SJSA1 (cell line): ENCODE results near the gene ZNF423. TPM values are rescaled to one million over a fixed set of nuclear protein-coding genes. Genes with fewer than 3 reads are reported as not detected.

Source experiments
- DNase-seq, 2 experiments: peaks; one replicate each; pipeline ENCODE4 v3.0.0-alpha.2; 2015 to 2020; ENCODE audit warnings: low spot score in 2 of 2, low read depth in 1 of 2
- H3K27ac ChIP-seq: fragments of 250-450 bp; sonication (Bioruptor Pico); 2 replicates; pipeline ENCODE4 v1.5.1; 2020; ENCODE audit warnings: mild to moderate bottlenecking, moderate library complexity
- H3K27me3 ChIP-seq: fragments of 250-450 bp; sonication (Bioruptor Pico); replicated peaks from 2 replicates; pipeline ENCODE4 v1.5.1; 2020; ENCODE audit warnings: mild to moderate bottlenecking, moderate library complexity
- H3K36me3 ChIP-seq: fragments of 250-450 bp; sonication (Bioruptor Pico); 2 replicates; pipeline ENCODE4 v1.5.1; 2020; ENCODE audit warnings: mild to moderate bottlenecking
- H3K4me1 ChIP-seq: fragments of 250-450 bp; sonication (Bioruptor Pico); replicated peaks from 2 replicates; pipeline ENCODE4 v1.6.1; 2021; ENCODE audit warnings: mild to moderate bottlenecking
- H3K4me3 ChIP-seq: fragments of 250-450 bp; sonication (Bioruptor Pico); 2 replicates; pipeline ENCODE4 v1.5.1; 2020; ENCODE audit warnings: mild to moderate bottlenecking
- H3K9me3 ChIP-seq: fragments of 250-450 bp; sonication (Bioruptor Pico); replicated peaks from 2 replicates; pipeline ENCODE4 v1.5.1; 2020; ENCODE audit warnings: mild to moderate bottlenecking
- total RNA-seq: library from RNA; depleted of rRNA; stranded (reverse); fragments of >200 nt; shearing (Covaris generic); gene quantifications from 2 replicates; pipeline ENCODE4 v1.2.3, GENCODE V29; 2014

Gene ZNF423
- total RNA-seq, 1 experiment from 2014 or later = 5.4 TPM

GRCh38 chr16:49643429-49644144 lies 212.3 kb downstream of the ZNF423 start:
- peak; percentile 91 to 92 for DNase-seq
- H3K27ac ChIP-seq = peak overlapping the region; percentile 76
- no peaks in the 10 kb centered on the region for H3K27me3 ChIP-seq
- peaks cover 50% of the 10 kb centered on the region for H3K4me1 ChIP-seq
- no peak overlapping the region for H3K4me3 ChIP-seq
- no peaks in the 10 kb centered on the region for H3K36me3 ChIP-seq
- H3K9me3 ChIP-seq = peaks cover 30% of the 10 kb centered on the region

GRCh38 chr16:49641250-49641649 lies 214.7 kb downstream of the ZNF423 start:
- peaks cover 12% of the 10 kb centered on the region; the same call in 1 of the 2 replicates for H3K9me3 ChIP-seq
- no peak overlapping the region for H3K27ac ChIP-seq
- DNase-seq = no peak
- H3K36me3 ChIP-seq = no peaks in the 10 kb centered on the region; the same call in 1 of the 2 replicates
- no peaks in the 10 kb centered on the region for H3K27me3 ChIP-seq
- H3K4me1 ChIP-seq = peaks cover 56% of the 10 kb centered on the region
- no peak overlapping the region for H3K4me3 ChIP-seq

GRCh38 chr16:49640581-49640980 lies 215.3 kb downstream of the ZNF423 start:
- H3K4me1 ChIP-seq = peaks cover 56% of the 10 kb centered on the region
- no peak overlapping the region for H3K27ac ChIP-seq
- H3K4me3 ChIP-seq = no peak overlapping the region
- H3K36me3 ChIP-seq = no peaks in the 10 kb centered on the region; the same call in 1 of the 2 replicates
- no peaks in the 10 kb centered on the region for H3K27me3 ChIP-seq
- peaks cover 6% of the 10 kb centered on the region; the same call in 1 of the 2 replicates for H3K9me3 ChIP-seq
- no peak for DNase-seq

DNA sequence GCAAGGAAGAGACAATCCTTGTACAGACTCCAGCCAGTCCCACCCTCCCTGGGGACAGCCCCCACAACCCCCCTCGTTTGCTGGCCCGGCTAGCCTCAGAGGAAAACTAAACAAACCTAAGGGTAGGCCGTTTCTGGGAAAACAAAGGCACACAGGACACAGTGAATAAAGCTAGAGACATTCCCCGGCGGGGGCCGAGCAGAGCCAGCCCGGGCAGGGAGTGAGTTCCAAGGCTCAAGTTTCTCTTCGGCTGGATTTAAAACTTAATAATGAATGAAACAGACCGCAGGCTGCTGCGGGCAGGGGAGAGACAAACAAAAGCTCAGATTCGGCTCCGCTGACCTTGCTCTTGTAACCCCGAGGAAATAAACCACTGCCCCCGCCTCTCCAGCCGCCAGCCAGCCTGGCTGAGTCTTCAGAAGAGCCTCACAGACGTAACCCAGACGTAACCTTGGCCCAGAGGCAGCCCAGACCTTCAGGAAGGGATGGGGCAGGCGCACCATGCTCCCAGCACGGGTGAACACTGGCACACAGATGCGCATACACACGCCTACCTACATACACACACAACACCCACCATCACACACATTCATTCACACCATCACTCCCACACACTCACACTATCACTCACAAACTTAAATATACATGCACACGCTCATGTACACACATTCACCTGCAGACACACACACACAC lies 216.0 kb downstream of the ZNF423 start:
- Histone ChIP-seq H3K9me3 (no peaks in the 10 kb centered on the region), H3K27ac (peak overlapping the region; percentile 20; the same call in 1 of the 2 replicates), H3K4me3 (no peak overlapping the region), H3K27me3 (no peaks in the 10 kb centered on the region), H3K4me1 (peaks cover 56% of the 10 kb centered on the region), H3K36me3 (no peaks in the 10 kb centered on the region; the same call in 1 of the 2 replicates)
- peak; percentile 91 to 92 for DNase-seq

- H3K27ac ChIP-seq = peak overlapping the region; percentile 1; the same call in 1 of the 2 replicates
- no peaks in the 10 kb centered on the region for H3K9me3 ChIP-seq
- no peak overlapping the region for H3K4me3 ChIP-seq
- no peaks in the 10 kb centered on the region; the same call in 1 of the 2 replicates for H3K36me3 ChIP-seq
- H3K27me3 ChIP-seq = no peaks in the 10 kb centered on the region
- peaks cover 48% of the 10 kb centered on the region for H3K4me1 ChIP-seq
- DNase-seq = peak; percentile 68 to 75
These were observed 217.0 kb downstream of the ZNF423 start for GRCh38 chr16:49638673-49639610.

DNA sequence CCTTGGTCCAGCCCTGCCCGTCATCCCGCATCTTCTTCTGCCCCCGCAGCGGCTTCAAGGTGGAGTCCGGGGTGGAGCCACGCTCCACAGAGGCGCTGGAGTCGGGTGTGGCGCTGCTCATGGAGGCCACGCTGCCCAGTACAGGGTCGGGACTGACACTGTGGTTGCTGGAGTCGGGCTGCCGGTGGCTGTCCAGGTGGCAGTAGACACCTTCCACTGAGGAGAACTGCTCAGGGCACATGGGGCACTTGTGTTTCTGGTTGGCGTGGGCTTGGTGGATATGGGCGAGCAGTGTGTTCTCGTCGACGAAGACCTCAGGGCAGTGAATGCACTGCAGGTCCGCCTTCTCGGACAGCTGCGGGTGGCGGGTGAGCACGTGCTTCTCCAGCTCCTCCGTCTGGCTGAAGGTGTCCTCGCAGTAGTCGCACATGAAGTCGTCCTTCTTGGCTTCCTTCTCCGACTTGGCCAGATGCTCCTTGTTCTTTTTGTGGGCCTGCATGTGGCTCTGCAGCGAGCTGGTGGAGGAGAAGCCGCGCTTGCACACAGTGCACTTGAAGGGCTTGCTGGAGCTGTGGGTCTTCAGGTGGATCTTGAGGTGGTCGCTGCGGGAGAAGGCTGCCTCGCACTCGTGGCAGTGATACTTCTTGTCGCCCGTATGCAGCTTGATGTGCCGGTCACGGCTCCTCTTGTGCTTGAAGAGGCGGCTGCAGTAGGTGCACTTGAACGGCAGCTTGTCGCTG lies 217.8 kb downstream of the ZNF423 start:
- no peak overlapping the region for H3K4me3 ChIP-seq
- no peaks in the 10 kb centered on the region for H3K9me3 ChIP-seq
- DNase-seq = no peak
- no peaks in the 10 kb centered on the region; the same call in 1 of the 2 replicates for H3K36me3 ChIP-seq
- peaks cover 42% of the 10 kb centered on the region for H3K4me1 ChIP-seq
- no peaks in the 10 kb centered on the region for H3K27me3 ChIP-seq
- H3K27ac ChIP-seq = no peak overlapping the region

DNA sequence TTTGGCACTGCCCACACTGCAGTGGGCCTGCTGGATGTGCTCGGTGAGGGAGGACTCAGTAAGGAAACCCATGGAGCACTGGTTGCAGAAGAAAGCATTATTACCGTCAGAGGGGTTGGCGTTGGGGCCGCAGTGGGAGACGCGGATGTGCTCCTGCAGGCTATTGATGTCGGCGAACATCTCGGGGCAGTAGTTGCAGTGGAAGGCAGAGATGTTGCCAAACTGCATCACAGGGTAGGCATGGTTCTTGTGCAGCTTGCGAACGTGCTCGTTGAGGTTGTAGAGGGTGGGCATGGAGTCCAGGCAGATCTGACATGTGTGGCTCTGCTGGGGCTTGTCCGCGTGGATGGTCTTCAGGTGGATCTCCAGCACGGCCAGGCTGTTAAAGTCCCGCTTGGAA lies 218.4 kb downstream of the ZNF423 start:
- no peaks in the 10 kb centered on the region; the same call in 1 of the 2 replicates for H3K36me3 ChIP-seq
- H3K4me1 ChIP-seq = peaks cover 37% of the 10 kb centered on the region
- H3K27ac ChIP-seq = no peak overlapping the region
- no peaks in the 10 kb centered on the region for H3K27me3 ChIP-seq
- H3K4me3 ChIP-seq = no peak overlapping the region
- no peak for DNase-seq
- no peaks in the 10 kb centered on the region for H3K9me3 ChIP-seq

GRCh38 chr16:49636608-49637007 lies 219.3 kb downstream of the ZNF423 start:
- no peaks in the 10 kb centered on the region for H3K27me3 ChIP-seq
- peaks cover 39% of the 10 kb centered on the region for H3K4me1 ChIP-seq
- no peaks in the 10 kb centered on the region for H3K9me3 ChIP-seq
- H3K36me3 ChIP-seq = no peaks in the 10 kb centered on the region; the same call in 1 of the 2 replicates
- no peak overlapping the region for H3K27ac ChIP-seq
- no peak for DNase-seq
- H3K4me3 ChIP-seq = no peak overlapping the region

DNA sequence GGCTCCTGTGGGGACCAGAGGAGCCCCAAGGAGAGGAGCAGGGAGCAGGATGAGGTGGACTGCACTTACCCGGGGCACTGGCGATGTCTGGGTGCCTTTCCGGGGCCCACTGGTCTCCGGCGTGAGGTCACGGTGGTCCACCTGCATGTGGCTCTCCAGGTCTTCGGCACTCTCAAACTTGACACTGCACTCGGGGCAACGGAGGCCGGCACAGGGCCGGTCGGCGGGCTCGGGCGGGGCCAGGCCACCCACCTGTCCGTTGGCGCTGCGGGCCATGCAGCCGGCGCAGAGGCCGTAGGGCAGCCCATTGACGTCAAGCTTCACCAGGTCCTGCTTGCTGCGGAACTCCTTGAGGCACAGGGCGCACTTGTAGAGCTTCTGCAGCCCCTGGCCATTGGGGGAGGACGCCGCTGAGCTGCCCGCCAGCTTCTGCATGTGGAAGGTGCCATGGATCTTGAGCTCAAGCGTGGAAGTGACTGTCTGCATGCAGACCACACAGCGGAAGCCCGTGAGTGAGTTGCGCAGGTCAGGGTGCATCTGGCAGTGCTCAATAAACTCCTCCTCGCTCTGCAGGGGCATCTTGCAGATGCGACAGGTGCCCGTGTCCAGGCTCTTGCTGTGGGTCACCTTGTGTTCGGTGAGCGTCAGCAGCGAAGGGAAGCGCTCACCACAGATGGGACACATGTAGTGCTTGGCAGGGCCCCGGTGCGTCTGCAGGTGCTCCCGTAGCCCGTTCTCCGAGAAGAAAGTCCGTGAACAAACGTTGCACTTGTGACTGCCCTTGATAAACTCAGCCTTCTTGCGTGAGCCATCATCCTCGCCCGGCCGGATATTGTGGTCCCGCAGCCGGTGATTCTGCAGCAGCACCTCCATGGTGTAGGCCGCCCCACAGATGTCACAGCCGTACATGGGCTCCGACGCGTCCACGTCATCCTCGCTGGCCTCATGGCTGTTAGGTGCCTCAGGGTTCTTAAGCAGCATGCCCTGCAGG lies 220.0 kb downstream of the ZNF423 start:
- Histone ChIP-seq H3K9me3 (no peaks in the 10 kb centered on the region), H3K4me3 (no peak overlapping the region), H3K36me3 (no peaks in the 10 kb centered on the region; the same call in 1 of the 2 replicates), H3K4me1 (peaks cover 34% of the 10 kb centered on the region), H3K27ac (no peak overlapping the region), H3K27me3 (no peaks in the 10 kb centered on the region)
- no peak for DNase-seq

GRCh38 chr16:49635009-49635350 lies 220.9 kb downstream of the ZNF423 start:
- DNase-seq = no peak
- no peaks in the 10 kb centered on the region for H3K9me3 ChIP-seq
- H3K27me3 ChIP-seq = no peaks in the 10 kb centered on the region
- H3K36me3 ChIP-seq = no peaks in the 10 kb centered on the region; the same call in 1 of the 2 replicates
- H3K4me1 ChIP-seq = peaks cover 25% of the 10 kb centered on the region
- no peak overlapping the region for H3K4me3 ChIP-seq
- no peak overlapping the region for H3K27ac ChIP-seq

DNA sequence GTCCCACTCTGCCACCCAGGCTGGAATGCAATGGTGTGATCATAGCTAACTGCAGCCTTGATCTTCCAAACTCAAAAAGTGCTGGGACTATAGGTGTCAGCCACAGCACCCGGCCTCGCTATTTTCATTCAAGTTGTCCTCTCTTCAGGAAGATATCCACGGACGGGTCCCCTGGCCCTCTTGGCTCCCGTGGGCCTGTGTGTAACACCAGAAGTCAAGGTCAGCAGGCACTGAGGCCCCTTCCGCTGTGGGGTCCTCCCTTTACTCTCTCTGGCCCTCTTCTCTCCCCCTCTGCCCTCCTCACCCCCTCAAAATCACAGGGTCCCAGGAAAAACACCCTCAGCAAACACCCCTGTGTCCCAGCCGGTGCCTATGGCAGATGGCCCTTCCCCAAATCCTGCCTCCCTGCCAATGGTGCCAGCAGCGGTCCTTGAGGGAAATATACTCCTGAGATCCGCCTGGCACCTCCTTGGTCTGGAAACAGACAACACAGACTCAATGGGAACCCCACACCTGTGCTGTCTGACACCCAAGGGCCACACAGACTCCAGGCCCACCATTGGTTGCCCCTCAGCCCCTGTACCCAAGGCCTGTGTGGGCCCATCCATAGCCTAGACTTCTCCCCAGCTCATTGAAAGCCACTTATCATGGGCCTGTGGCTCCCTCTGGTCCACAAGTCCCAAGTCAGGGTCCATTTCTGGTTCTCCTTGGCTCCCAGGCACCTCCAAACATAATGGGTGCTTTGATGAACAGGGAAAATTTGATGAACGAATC lies 221.5 kb downstream of the ZNF423 start:
- no peaks in the 10 kb centered on the region for H3K9me3 ChIP-seq
- no peak overlapping the region for H3K4me3 ChIP-seq
- DNase-seq = peak in 1 of 2 experiments; percentile 25
- H3K36me3 ChIP-seq = no peaks in the 10 kb centered on the region; the same call in 1 of the 2 replicates
- H3K4me1 ChIP-seq = peaks cover 21% of the 10 kb centered on the region
- no peak overlapping the region for H3K27ac ChIP-seq
- H3K27me3 ChIP-seq = no peaks in the 10 kb centered on the region
